GM12878 (cell line): ENCODE results near the gene KRT80. TPM values are rescaled to one million over a fixed set of nuclear protein-coding genes. Genes with fewer than 3 reads are reported as not detected.

Source experiments
- ATAC-seq: fragments of 200-7000 bp; cut with Tn5 transposase; 3 replicates; pipeline ENCODE4 v1.9.1; 2020; ENCODE audit warnings: mild to moderate bottlenecking, moderate library complexity
- BruUV-seq: library from RNA; stranded (reverse); fragments of 400-500 nt; replicated peaks from 2 replicates; lab custom pipeline; 2021; lab: Mats Ljungman, UMichigan
- CTCF ChIA-PET: fragments of 300-600 bp; sonication (Branson Sonifier 250); formaldehyde crosslinking; extraction: SDS; loops from one replicate; lab custom pipeline; 2021; ENCODE audit warnings: inconsistent platforms; lab: Yijun Ruan, JAX
- POLR2A ChIA-PET: fragments of 350-600 bp; formaldehyde crosslinking; extraction: SDS; loops from one replicate; lab custom pipeline; 2021; ENCODE audit warnings: inconsistent platforms; lab: Charles Lee
- RAD21 ChIA-PET: fragments of 300-600 bp; sonication (Branson Sonifier 250); formaldehyde crosslinking; loops from one replicate; lab custom pipeline; 2023; ENCODE audit warnings: antibody characterized with exemption; ENCODE audit not compliant: unreplicated experiment; lab: Charles Lee
- SMC1A ChIA-PET: fragments of 300-600 bp; sonication (Branson Sonifier 250); formaldehyde crosslinking; loops from one replicate; lab custom pipeline; 2023; ENCODE audit not compliant: unreplicated experiment, uncharacterized antibody; lab: Charles Lee
- DNase-seq: peaks from one replicate; pipeline ENCODE4 v3.0.0-alpha.2; 2011; ENCODE audit warnings: low read depth, low spot score
- FAIRE-seq: peaks from 3 replicates; lab custom pipeline; 2011; peaks lifted over from hg19 to GRCh38; lab: Jason Lieb, UNC
- H2AFZ ChIP-seq: 2 replicates; pipeline ENCODE4 v1.6.0; 2011; ENCODE audit warnings: low read depth, low read length, control low read depth; ENCODE audit not compliant: control insufficient read depth
- H3K27ac ChIP-seq: 2 replicates; pipeline ENCODE4 v1.5.1; 2011; ENCODE audit warnings: control low read depth; ENCODE audit not compliant: control insufficient read depth, insufficient read depth
- H3K27me3 ChIP-seq, 2 experiments: replicated peaks in 1 of 2; 2 replicates each; pipeline versions ENCODE4 v1.6.0 to v1.6.1; 2011; ENCODE audit warnings: low read length in 1 of 2; ENCODE audit not compliant: control insufficient read depth in 2 of 2, insufficient read depth in 2 of 2
- H3K36me3 ChIP-seq, 2 experiments: 2 replicates each; pipeline ENCODE4 v1.5.1; 2011; ENCODE audit warnings: low read length in 1 of 2; ENCODE audit not compliant: control insufficient read depth in 2 of 2, insufficient read depth in 2 of 2
- H3K4me1 ChIP-seq: 2 replicates; pipeline ENCODE4 v1.6.1; 2011; ENCODE audit warnings: mild to moderate bottlenecking, low read length, moderate library complexity, mixed read lengths; ENCODE audit not compliant: control insufficient read depth, insufficient read depth
- H3K4me2 ChIP-seq: 2 replicates; pipeline ENCODE4 v1.6.0; 2011; ENCODE audit warnings: control low read depth; ENCODE audit not compliant: control insufficient read depth, insufficient read depth
- H3K4me3 ChIP-seq: fragments of 200-600 bp; sonication (generic); 2 replicates; pipeline ENCODE4 v1.5.1; 2016
- H3K79me2 ChIP-seq: 2 replicates; pipeline ENCODE4 v1.6.0; 2011; ENCODE audit warnings: low read length; ENCODE audit not compliant: control insufficient read depth, insufficient read depth
- H3K9ac ChIP-seq: 2 replicates; pipeline ENCODE4 v1.8.0; 2011; ENCODE audit warnings: low read length, control low read depth, mixed read lengths; ENCODE audit not compliant: control insufficient read depth, insufficient read depth
- H3K9me3 ChIP-seq: replicated peaks from 3 replicates; pipeline ENCODE4 v1.5.1; 2011; ENCODE audit warnings: mild to moderate bottlenecking, low read length; ENCODE audit not compliant: control insufficient read depth, insufficient read depth
- H4K20me1 ChIP-seq: 2 replicates; pipeline ENCODE4 v1.6.0; 2011; ENCODE audit not compliant: control insufficient read depth, insufficient read depth
- ATF7 ChIP-seq: fragments of 450-650 bp; IDR thresholded peaks from 2 replicates; pipeline ENCODE4 v1.6.1; 2016; ENCODE audit warnings: low read depth, mild to moderate bottlenecking
- DPF2 ChIP-seq: fragments of 450-650 bp; IDR thresholded peaks from 2 replicates; pipeline ENCODE4 v1.6.1; 2017; ENCODE audit warnings: mild to moderate bottlenecking
- MEF2B ChIP-seq: fragments of 450-650 bp; IDR thresholded peaks from 2 replicates; pipeline ENCODE4 v1.6.1; 2018; ENCODE audit warnings: mild to moderate bottlenecking, moderate library complexity; ENCODE audit not compliant: partially characterized antibody, poor library complexity, severe bottlenecking
- NFYA ChIP-seq: IDR thresholded peaks from 2 replicates; pipeline ENCODE4 v1.6.1; 2011; ENCODE audit warnings: low read depth, mild to moderate bottlenecking, low read length, improper control_type of control experiment, borderline replicate concordance
- SRF ChIP-seq, 2 experiments: IDR thresholded peaks; 2 replicates each; pipeline ENCODE4 v1.6.1; 2011; ENCODE audit warnings: low read depth in 2 of 2, low read length in 2 of 2, mild to moderate bottlenecking in 1 of 2, moderate library complexity in 1 of 2
- SUPT20H ChIP-seq: IDR thresholded peaks from 2 replicates; pipeline ENCODE4 v1.6.1; 2011; ENCODE audit warnings: low read depth, mild to moderate bottlenecking, low read length, moderate library complexity, borderline replicate concordance; ENCODE audit not compliant: control insufficient read depth
- ZBTB11 ChIP-seq: fragments of 450-650 bp; formaldehyde crosslinking; IDR thresholded peaks from 2 replicates; pipeline ENCODE4 v1.5.0; 2022; ENCODE audit warnings: mild to moderate bottlenecking, missing genetic modification characterization
- ZBTB40 ChIP-seq: fragments of 450-650 bp; IDR thresholded peaks from 2 replicates; pipeline ENCODE4 v1.6.1; 2016; ENCODE audit warnings: mild to moderate bottlenecking, moderate library complexity, borderline replicate concordance
- ZNF592 ChIP-seq: fragments of 450-650 bp; IDR thresholded peaks from 2 replicates; pipeline ENCODE4 v1.6.1; 2017; ENCODE audit warnings: mild to moderate bottlenecking, moderate library complexity
- WGBS: methylation state at CpG from one replicate; pipeline ENCODE4 v1.1.6; 2016; ENCODE audit warnings: low lambda C conversion rate; ENCODE audit not compliant: insufficient replicate concordance, insufficient coverage; ENCODE audit errors: missing lambda C conversion rate; 5-methylcytosine and 5-hydroxymethylcytosine counted together
- in situ Hi-C: fragments of 300-500 bp; cut with MboI; formaldehyde crosslinking; loops from 9 replicates; pipeline ENCODE4 v1.14.3; 2018; ENCODE audit warnings: mixed read lengths
- intact Hi-C: fragments of 100-400 bp; cut with micrococcal nuclease; formaldehyde crosslinking; loops from one replicate; pipeline ENCODE4 v1.14.2; 2022; ENCODE audit not compliant: unreplicated experiment
- polyA plus RNA-seq, 11 experiments: library from polyadenylated mRNA; depleted of rRNA in 4 of 11; unstranded in 6 of 11; stranded (reverse) in 5 of 11; fragments of >200 nt; fragmentation: Nextera tagmentation in 4 of 11; fragmentation: Illumina TruSeq in 1 of 11; extraction: Ambion mirVana in 4 of 11; extraction: Trizol in 1 of 11; gene quantifications; 1 replicate in 1 of 11; 2 replicates in 10 of 11; pipeline versions ENCODE4 v1.2.1 to v1.2.3, GENCODE V29; 2011 to 2016; ENCODE audit warnings: inconsistent platforms in 2 of 11, missing spikeins in 2 of 11, low read depth in 1 of 11
- total RNA-seq, 4 experiments: library from RNA; depleted of rRNA in 3 of 4; stranded (reverse); fragments of >200 nt in 3 of 4; fragmentation: Illumina TruSeq in 1 of 4; extraction: Trizol in 1 of 4; gene quantifications; 2 replicates each; pipeline versions ENCODE4 v1.2.1 to v1.2.3, GENCODE V29; 2013 to 2021

The KRT80 gene
- total and polyA plus RNA-seq, 10 of the 15 experiments (the other 5 are each of a cell fraction or from before 2014, with no cell fraction given) = 0.01 TPM; not detected in 9

GRCh38 chr12:52211716-52212585, 20.1 kb upstream of the KRT80 start:
- no peaks in the 10 kb centered on the region for H3K36me3 ChIP-seq
- no peak for DNase-seq
- H3K27ac ChIP-seq = no peak overlapping the region
- WGBS = 23% methylated on average over 13 of the region's 13 CpGs
- in situ Hi-C loops = no loop called here
- no peak for ATAC-seq
- H3K79me2 ChIP-seq = no peaks in the 10 kb centered on the region
- FAIRE-seq = no peak
- ChIA-PET POLR2A (no interaction called here), SMC1A (interaction anchor here (0.7 kb wide), 2 partner anchors 10 to 67 kb away, joined by 3 read pairs; no protein-coding TSS in a partner anchor), CTCF (interaction anchor here (0.7 to 3.9 kb wide), 4 partner anchors 10 to 67 kb away, joined by 3 to 27 read pairs (median 5); no protein-coding TSS in a partner anchor), RAD21 (interaction anchor here (1.7 kb wide), 1 partner anchor 67 kb away, joined by 5 read pairs; no protein-coding TSS in a partner anchor)
- H3K4me1 ChIP-seq = no peaks in the 10 kb centered on the region
- H3K4me2 ChIP-seq = no peak overlapping the region
- no peak overlapping the region for H2AFZ ChIP-seq
- H4K20me1 ChIP-seq = no peaks in the 10 kb centered on the region
- no peak overlapping the region for H3K4me3 ChIP-seq
- H3K27me3 ChIP-seq = peaks cover 0 to 6% of the 10 kb centered on the region in 2 experiments; a peak in 2 of 4 replicates
- no peak overlapping the region for H3K9ac ChIP-seq
- no TSS peak for BruUV-seq
- intact Hi-C loops = loop anchor here (2.0 to 10.0 kb wide), 2 partner anchors 55 to 113 kb away; partner anchors contain the start of gene KRT83
- no peaks in the 10 kb centered on the region for H3K9me3 ChIP-seq
- no peak for TF ChIP-seq SUPT20H
- no peak for TF ChIP-seq DPF2
- no peak for TF ChIP-seq ZBTB40
- TF ChIP-seq MEF2B = no peak
- TF ChIP-seq SRF (IDR thresholded peaks at IDR 0.05; ENCODE audit: low read depth in 2 of 2, low read length in 2 of 2) = no peak
- TF ChIP-seq ZBTB11 (CRISPR knock-in tag) = no peak
- TF ChIP-seq NFYA = no peak
- no peak for TF ChIP-seq ZNF592
- TF ChIP-seq ATF7 = no peak
